Measurements from ENCODE around the gene GPR153. TPM values are rescaled to one million over a fixed set of nuclear protein-coding genes. Genes with fewer than 3 reads are reported as not detected.

GPR153 gene
- total RNA-seq, 3 donors from 2014 or later: 20.2 to 28.3 (median 20.4) TPM

GRCh38 chr1:6274102-6274501, 13.2 kb upstream of the GPR153 start:
- TF ChIP-seq CTCF (IDR thresholded peaks at IDR 0.05): no peak
- ATAC-seq: no peak
- H3K4me3 ChIP-seq: no peak overlapping the region

GRCh38 chr1:6273380-6273891, 12.5 kb upstream of the GPR153 start:
- intact Hi-C loops (cut with DNase I, micrococcal nuclease): no loop called here
- DNase-seq: no peak
- peak; percentile 25 for ATAC-seq
- Histone ChIP-seq H3K4me3 (no peak overlapping the region), H3K36me3 (ENCODE audit: low read depth) (no peaks in the 10 kb centered on the region), H3K4me1 (ENCODE audit: low read depth) (peaks cover 52% of the 10 kb centered on the region), H3K9me3 (no peaks in the 10 kb centered on the region)
- TF ChIP-seq CTCF (IDR thresholded peaks at IDR 0.05): no peak

More at GRCh38 chr1:6274102-6274501, 13.2 kb upstream of the GPR153 start:
- intact Hi-C loops (cut with DNase I, micrococcal nuclease): no loop called here
- no peaks in the 10 kb centered on the region for H3K36me3 ChIP-seq (ENCODE audit: low read depth)
- H3K9me3 ChIP-seq: no peaks in the 10 kb centered on the region
- peaks cover 50% of the 10 kb centered on the region for H3K4me1 ChIP-seq (ENCODE audit: low read depth)
- DNase-seq: no peak

GRCh38 chr1:6272868-6273267, 12.0 kb upstream of the GPR153 start:
- no peak for DNase-seq
- ATAC-seq: no peak
- Histone ChIP-seq H3K36me3 (ENCODE audit: low read depth) (no peaks in the 10 kb centered on the region), H3K4me3 (no peak overlapping the region), H3K9me3 (no peaks in the 10 kb centered on the region), H3K4me1 (ENCODE audit: low read depth) (peaks cover 47% of the 10 kb centered on the region)
- intact Hi-C loops (cut with DNase I, micrococcal nuclease): no loop called here
- TF ChIP-seq CTCF (IDR thresholded peaks at IDR 0.05): no peak

- no peak for TF ChIP-seq CTCF (IDR thresholded peaks at IDR 0.05)
- no peak for ATAC-seq
- intact Hi-C loops (cut with DNase I, micrococcal nuclease): no loop called here
- no peak for DNase-seq
- H3K4me3 ChIP-seq: no peak overlapping the region
- peaks cover 45% of the 10 kb centered on the region for H3K4me1 ChIP-seq (ENCODE audit: low read depth)
- H3K36me3 ChIP-seq (ENCODE audit: low read depth): no peaks in the 10 kb centered on the region
- no peaks in the 10 kb centered on the region for H3K9me3 ChIP-seq
These were observed 11.6 kb upstream of the GPR153 start for GRCh38 chr1:6272452-6272851.

- H3K4me1 ChIP-seq (ENCODE audit: low read depth): peaks cover 41% of the 10 kb centered on the region
- peak in 2 of 3 donors; percentile 55 to 71 for DNase-seq
- intact Hi-C loops (cut with DNase I, micrococcal nuclease): no loop called here
- H3K9me3 ChIP-seq: no peaks in the 10 kb centered on the region
- peak; percentile 63 for ATAC-seq
- H3K36me3 ChIP-seq (ENCODE audit: low read depth): no peaks in the 10 kb centered on the region
- TF ChIP-seq CTCF (IDR thresholded peaks at IDR 0.05): no peak
- no peak overlapping the region for H3K4me3 ChIP-seq
These were observed 10.7 kb upstream of the GPR153 start for GRCh38 chr1:6271554-6271953.

GRCh38 chr1:6271006-6271405, 10.1 kb upstream of the GPR153 start:
- ATAC-seq (no peak), DNase-seq (no peak)
- Histone ChIP-seq H3K4me1 (ENCODE audit: low read depth) (peaks cover 36% of the 10 kb centered on the region), H3K36me3 (ENCODE audit: low read depth) (no peaks in the 10 kb centered on the region), H3K9me3 (no peaks in the 10 kb centered on the region), H3K4me3 (no peak overlapping the region)
- no peak for TF ChIP-seq CTCF (IDR thresholded peaks at IDR 0.05)
- intact Hi-C loops (cut with DNase I, micrococcal nuclease): no loop called here

Measured in mucosa of descending colon (tissue), 3 donors.